T-helper 17 cell (primary cell): ENCODE results near the gene PAWR. TPM values are rescaled to one million over a fixed set of nuclear protein-coding genes. Genes with fewer than 3 reads are reported as not detected.

ENCODE experiments used
- ATAC-seq: fragments of 150-1000 bp; cut with Tn5 transposase; 2 replicates; pipeline ENCODE4 v1.10.0; 2021; ENCODE audit warnings: mild to moderate bottlenecking, moderate library complexity
- DNase-seq, 3 donors: peaks; one replicate each; pipeline versions ENCODE4 v3.0.0 to v3.0.0-alpha.2; 2020 to 2021
- H3K9me3 ChIP-seq: one replicate; pipeline ENCODE4 v1.7.0; 2013; ENCODE audit warnings: low read length, mild to moderate bottlenecking; ENCODE audit not compliant: control insufficient read depth, poor library complexity, severe bottlenecking
- H3K27ac Mint-ChIP-seq: one replicate; pipeline ENCODE4 v1.8.0; 2022; ENCODE audit warnings: mild to moderate bottlenecking, moderate library complexity, mixed read lengths
- H3K27me3 Mint-ChIP-seq: one replicate; pipeline ENCODE4 v1.8.0; 2022; ENCODE audit warnings: mixed read lengths
- H3K36me3 Mint-ChIP-seq: one replicate; pipeline ENCODE4 v1.8.0; 2022; ENCODE audit warnings: low read depth, mixed read lengths
- H3K4me1 Mint-ChIP-seq: one replicate; pipeline ENCODE4 v1.8.0; 2022; ENCODE audit warnings: mild to moderate bottlenecking, mixed read lengths
- H3K4me3 Mint-ChIP-seq: one replicate; pipeline ENCODE4 v1.8.0; 2022; ENCODE audit warnings: mild to moderate bottlenecking, moderate library complexity, mixed read lengths
- total RNA-seq, 4 donors: library from RNA in 2 of 4; stranded (reverse) in 2 of 4; gene quantifications; one replicate each; pipeline ENCODE4 v1.2.3 and lab custom pipeline; 2022 to 2026

PAWR gene, protein sequence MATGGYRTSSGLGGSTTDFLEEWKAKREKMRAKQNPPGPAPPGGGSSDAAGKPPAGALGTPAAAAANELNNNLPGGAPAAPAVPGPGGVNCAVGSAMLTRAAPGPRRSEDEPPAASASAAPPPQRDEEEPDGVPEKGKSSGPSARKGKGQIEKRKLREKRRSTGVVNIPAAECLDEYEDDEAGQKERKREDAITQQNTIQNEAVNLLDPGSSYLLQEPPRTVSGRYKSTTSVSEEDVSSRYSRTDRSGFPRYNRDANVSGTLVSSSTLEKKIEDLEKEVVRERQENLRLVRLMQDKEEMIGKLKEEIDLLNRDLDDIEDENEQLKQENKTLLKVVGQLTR
- total RNA-seq (1 to 10 TPM; 4.3 to 6.7 TPM), total RNA-seq (lab: John Stamatoyannopoulos, UW) (0.35 to 1.6 reads per million in 2 donors)

DNA sequence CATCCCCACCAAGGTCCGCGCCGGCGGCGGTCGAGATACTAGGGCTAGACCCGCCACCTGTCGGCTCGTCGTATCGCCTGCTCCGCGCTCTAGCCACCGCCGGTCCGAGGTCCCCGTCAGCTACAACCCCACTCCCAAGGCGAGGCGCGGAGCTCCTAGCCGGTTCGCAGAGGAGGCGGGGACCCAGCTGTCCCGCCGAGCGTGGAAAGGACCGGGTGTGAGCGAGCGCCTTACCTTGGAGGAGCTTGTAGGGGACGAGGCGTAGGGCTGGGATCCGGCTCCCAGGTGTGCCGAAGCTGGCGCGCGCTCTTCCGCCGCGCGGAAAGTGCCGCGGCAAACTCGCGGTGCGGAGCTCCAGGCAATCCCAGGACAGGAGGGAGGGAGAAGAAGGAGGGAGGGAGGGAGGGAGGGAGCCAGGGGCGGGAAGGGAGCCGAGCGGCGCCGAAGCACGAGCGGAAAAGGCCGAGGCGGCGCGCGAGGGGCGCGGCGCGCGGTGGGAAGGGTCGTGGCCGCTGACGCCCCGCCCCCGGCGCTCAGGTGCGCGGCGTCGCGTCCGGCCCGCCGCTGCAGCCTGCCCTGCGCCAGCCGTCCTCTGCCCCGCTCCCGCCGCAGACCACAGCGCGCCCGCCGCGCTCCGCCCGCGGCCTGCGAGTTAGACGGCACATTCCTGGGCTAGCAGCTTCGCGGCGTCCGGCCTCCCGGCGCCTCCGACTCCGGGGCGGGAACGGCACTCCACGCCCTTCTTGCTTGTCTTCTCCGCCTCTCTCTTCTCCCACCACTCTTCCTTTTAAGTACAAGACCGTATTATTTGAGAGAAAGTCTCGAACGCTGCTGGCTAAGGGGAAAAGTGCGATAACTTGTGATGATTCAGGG is at the start of gene PAWR:
TSS of gene PAWR (minus strand) at position 327 of the 873 bp plus-strand sequence. CDS start 720 bp downstream, outside the sequence.
- ATAC-seq (peak; percentile 49), DNase-seq (peak in 1 of 3 donors; percentile 13)
- Mint-ChIP-seq H3K4me1 (peaks cover 12% of the 10 kb centered on the region), H3K4me3 (peak within 1 kb of the TSS; percentile 87), H3K27me3 (peaks cover 52% of the 10 kb centered on the region), H3K36me3 (peaks cover 5% of the 10 kb centered on the region), H3K27ac (no peak within 1 kb of the TSS)
- H3K9me3 ChIP-seq = no peaks in the 10 kb centered on the region

DNA sequence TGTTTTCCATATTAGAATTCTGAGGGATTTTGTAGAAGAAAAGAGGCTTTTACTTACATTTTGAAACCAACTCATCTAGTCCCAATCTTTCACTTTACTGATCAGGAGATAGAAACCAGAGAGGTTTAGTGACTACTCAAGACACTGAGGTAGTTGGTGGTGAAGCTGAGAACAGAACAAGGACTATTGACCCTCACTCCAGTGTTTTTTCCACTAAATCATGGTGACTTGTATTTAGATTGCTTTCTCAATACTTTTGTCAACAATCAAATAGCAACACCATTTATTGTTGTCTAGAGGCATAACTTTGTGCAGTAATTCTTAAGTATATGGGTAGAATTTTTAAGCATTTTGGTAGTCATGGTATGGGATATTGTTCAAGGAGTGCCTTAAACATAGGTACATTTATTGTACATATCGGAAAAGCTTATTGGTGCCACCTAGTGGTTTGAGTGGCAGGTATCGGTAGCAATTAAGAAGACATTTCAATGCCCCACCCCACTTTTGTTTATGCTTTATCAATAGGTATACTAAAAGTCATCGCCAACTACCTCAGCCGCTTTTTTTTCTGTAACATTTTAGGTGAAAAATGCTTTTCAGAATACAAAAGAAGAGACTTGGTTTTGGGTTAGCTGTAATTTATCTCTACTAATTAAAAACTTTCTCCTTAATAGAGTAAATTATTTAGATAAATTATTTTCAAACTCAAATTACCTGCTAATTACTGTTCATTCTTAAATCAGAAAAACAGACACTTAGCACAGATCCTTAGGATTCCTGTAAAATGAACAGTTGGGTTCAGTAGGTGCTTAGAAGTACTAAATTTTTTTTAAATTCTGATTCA is 47.3 kb upstream of the PAWR start:
- Mint-ChIP-seq H3K27ac (no peak overlapping the region), H3K4me3 (no peak overlapping the region), H3K36me3 (no peaks in the 10 kb centered on the region), H3K27me3 (peaks cover 10% of the 10 kb centered on the region), H3K4me1 (no peaks in the 10 kb centered on the region)
- H3K9me3 ChIP-seq = no peaks in the 10 kb centered on the region
- ATAC-seq (peak; percentile 50), DNase-seq (no peak)

DNA sequence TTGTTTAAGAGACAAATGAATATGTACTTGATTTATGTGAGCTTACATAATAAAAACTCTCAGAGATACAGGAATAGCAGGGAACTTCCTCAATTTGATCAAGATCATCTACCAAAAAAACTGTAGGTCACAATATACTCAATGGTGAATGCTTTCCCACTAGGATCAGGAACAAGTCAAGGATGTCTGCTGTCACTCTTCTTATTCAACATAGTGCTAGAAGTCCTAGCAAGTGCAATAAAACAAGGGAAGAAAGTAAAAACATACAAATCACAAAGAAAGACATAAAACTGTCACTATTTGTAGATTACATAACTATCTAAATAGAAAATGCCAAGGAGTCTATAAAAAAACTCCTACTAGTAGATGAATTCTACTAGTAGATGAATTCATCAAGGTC is 41.9 kb upstream of the PAWR start:
- ATAC-seq (no peak), DNase-seq (no peak)
- H3K27me3 Mint-ChIP-seq = peaks cover 30% of the 10 kb centered on the region
- H3K27ac Mint-ChIP-seq = no peak overlapping the region
- no peaks in the 10 kb centered on the region for H3K4me1 Mint-ChIP-seq
- no peak overlapping the region for H3K4me3 Mint-ChIP-seq
- no peaks in the 10 kb centered on the region for H3K36me3 Mint-ChIP-seq
- no peaks in the 10 kb centered on the region for H3K9me3 ChIP-seq

DNA sequence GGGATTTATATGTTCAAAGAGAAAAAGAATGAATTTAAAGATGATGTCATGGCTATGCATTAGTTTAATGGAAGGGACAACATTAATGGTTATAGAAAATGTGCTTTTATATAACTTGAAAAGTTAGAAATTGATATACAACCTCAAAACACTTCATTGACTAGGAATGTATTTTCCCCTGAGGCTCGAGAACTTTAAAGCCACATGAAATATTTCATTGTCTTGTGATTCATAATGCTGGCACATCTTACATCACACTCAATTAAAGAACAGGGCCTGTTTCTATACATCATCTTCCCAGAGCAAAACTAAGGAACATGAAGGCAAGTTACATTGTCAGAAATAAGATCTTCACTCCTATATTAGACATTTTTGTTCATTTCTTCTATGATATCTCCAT is 35.2 kb upstream of the PAWR start:
- no peaks in the 10 kb centered on the region for H3K4me1 Mint-ChIP-seq
- H3K36me3 Mint-ChIP-seq = no peaks in the 10 kb centered on the region
- no peak overlapping the region for H3K4me3 Mint-ChIP-seq
- no peaks in the 10 kb centered on the region for H3K9me3 ChIP-seq
- H3K27me3 Mint-ChIP-seq = peaks cover 18% of the 10 kb centered on the region
- H3K27ac Mint-ChIP-seq = no peak overlapping the region
- ATAC-seq = no peak
- no peak for DNase-seq

DNA sequence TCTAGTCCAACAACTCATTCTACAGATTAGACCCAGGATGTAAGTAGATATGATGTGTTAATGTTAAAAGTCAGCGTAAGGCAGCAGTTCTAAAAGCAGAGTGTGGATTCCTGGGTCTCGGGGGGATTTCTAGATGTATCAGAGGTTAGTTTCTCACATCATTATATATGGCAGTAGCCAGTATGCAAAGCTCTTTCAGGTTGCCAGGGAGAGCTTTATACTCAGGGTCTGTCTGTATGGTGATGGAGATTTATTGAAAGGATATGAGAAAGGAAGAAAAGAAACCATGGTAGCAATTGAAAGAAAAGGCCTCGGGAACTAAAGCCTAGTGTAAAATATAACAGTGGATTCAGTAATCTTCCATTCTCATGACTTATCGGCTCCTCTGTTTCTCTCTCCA is 26.2 kb upstream of the PAWR start:
- H3K4me1 Mint-ChIP-seq = no peaks in the 10 kb centered on the region
- ATAC-seq (no peak), DNase-seq (no peak)
- no peaks in the 10 kb centered on the region for H3K9me3 ChIP-seq
- H3K36me3 Mint-ChIP-seq = no peaks in the 10 kb centered on the region
- no peak overlapping the region for H3K27ac Mint-ChIP-seq
- H3K4me3 Mint-ChIP-seq = no peak overlapping the region
- H3K27me3 Mint-ChIP-seq = peaks cover 34% of the 10 kb centered on the region

DNA sequence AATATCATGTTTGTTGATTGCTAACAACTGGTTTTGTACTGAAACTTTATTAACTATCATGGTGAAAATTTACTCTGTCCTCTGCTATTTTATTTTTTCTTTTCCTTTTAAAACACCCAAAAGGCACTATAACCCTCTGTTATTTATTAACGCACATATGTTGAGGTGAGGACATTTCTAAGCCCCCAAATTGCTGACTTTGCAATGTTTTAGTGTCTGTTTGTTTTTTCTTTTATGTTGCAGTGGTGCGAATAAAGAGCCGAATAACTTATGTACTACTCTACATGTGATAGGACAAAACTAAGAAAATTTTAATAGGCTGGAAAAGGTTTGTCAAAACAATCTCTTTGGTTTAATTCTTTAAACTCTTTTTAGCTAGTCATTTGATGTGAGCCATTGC is 24.5 kb upstream of the PAWR start:
- DNase-seq = no peak
- Mint-ChIP-seq H3K27ac (no peak overlapping the region), H3K4me1 (no peaks in the 10 kb centered on the region), H3K4me3 (no peak overlapping the region), H3K36me3 (no peaks in the 10 kb centered on the region), H3K27me3 (peaks cover 38% of the 10 kb centered on the region)
- no peaks in the 10 kb centered on the region for H3K9me3 ChIP-seq
- no peak for ATAC-seq

DNA sequence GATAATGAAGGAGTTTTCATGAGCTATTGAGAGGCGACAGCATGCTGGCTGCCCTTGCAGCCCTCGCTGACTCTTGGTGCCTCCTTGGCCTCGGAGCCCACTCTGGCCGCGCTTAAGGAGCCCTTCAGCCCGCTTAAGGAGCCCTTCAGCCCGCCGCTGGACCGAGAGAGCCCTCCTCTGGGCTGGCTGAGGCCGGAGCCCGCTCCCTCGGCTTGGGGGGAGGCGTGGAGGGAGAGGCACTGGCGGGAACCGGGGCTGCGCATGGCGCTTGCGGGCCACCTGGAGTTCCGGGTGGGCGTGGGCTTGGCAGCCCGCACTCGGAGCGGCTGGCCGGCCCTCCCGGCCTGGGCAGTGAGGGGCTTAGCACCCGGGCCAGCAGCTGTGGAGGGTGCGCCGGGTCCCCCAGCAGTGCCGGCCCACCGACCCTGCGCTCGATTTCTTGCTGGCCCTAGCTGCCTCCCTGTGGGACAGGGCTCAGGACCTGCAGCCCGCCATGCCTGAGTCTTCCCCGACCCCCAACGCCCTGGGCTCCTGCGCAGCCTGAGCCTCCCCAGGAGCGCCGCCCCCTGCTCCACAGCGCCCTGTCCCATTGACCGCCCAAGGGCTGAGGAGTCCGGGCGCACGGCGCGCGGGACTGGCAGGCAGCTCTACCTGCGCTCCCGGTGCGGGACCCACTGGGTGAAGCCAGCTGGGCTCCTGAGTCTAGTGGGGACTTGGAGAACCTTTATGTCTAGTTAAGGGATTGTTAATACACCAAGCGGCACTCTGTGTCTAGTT is 20.1 kb upstream of the PAWR start:
- no peaks in the 10 kb centered on the region for H3K4me1 Mint-ChIP-seq
- H3K27me3 Mint-ChIP-seq = peaks cover 20% of the 10 kb centered on the region
- ATAC-seq (no peak), DNase-seq (no peak)
- H3K27ac Mint-ChIP-seq = no peak overlapping the region
- no peak overlapping the region for H3K4me3 Mint-ChIP-seq
- H3K9me3 ChIP-seq = no peaks in the 10 kb centered on the region
- H3K36me3 Mint-ChIP-seq = no peaks in the 10 kb centered on the region

DNA sequence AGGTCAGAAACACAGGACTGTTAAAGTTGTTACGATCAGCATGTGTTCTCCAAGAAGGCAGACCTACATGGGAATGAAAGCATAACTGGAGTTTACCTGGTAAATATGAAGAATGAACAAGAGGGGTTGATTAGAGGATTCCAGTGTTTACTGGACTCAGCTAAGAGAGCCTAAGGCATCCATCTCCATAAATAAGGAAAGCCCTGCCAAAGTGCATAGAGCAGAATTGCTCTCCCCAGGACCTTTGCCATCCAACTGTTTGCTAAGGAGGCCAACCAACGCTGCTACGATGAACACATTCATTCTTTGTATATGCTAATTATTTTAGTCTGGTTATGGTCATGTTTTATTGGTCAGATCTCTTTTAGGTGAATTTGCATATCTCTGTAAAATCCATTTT is 17.1 kb upstream of the PAWR start:
- peaks cover 20% of the 10 kb centered on the region for H3K27me3 Mint-ChIP-seq
- ATAC-seq (no peak), DNase-seq (no peak)
- H3K4me1 Mint-ChIP-seq = no peaks in the 10 kb centered on the region
- H3K4me3 Mint-ChIP-seq = no peak overlapping the region
- H3K27ac Mint-ChIP-seq = no peak overlapping the region
- H3K9me3 ChIP-seq = no peaks in the 10 kb centered on the region
- no peaks in the 10 kb centered on the region for H3K36me3 Mint-ChIP-seq

DNA sequence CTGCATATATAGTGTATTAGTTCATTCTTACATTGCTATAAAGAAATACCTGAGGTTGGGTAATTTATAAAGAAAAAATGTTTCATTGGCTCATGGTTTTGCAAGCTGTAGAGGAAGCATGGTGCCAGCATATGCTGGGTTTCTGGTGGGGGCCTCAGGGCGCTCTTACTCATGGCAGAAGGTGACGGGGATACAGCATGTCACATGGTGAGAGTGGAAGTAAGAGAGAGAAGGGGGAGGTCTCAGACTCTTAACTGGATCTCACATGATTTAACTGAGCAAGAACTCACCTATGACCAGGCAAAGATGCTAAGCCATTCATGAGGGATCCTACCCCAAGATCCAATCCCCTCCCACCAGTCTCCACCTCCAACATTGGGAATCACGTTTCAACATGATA is 15.9 kb upstream of the PAWR start:
- DNase-seq = no peak
- Mint-ChIP-seq H3K4me1 (no peaks in the 10 kb centered on the region), H3K27ac (no peak overlapping the region)

DNA sequence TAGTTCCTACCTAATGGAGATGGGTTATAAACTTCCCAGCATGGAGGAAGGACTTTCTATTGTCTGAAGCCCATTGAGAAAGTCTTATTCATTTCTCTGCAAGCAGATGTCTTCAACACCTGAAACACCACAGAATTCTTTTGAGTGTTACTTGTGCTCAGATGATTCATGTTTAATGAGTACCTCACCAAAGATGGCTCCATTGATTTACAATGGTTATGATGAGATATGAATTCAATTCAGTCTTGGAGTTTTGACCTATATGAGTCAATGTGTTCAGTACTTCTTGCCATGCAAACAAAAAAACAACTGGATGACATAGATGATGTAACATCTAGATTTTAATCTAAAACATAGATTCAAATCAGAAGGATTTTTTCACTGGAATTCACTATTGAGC is 15.4 kb upstream of the PAWR start:
- Mint-ChIP-seq H3K27ac (no peak overlapping the region), H3K36me3 (no peaks in the 10 kb centered on the region), H3K4me3 (no peak overlapping the region), H3K4me1 (no peaks in the 10 kb centered on the region), H3K27me3 (peaks cover 7% of the 10 kb centered on the region)
- ATAC-seq = no peak
- no peaks in the 10 kb centered on the region for H3K9me3 ChIP-seq
- DNase-seq = no peak

More for the DNA sequence above, 15.9 kb upstream of the PAWR start:
- no peak for ATAC-seq
- H3K36me3 Mint-ChIP-seq = no peaks in the 10 kb centered on the region
- H3K4me3 Mint-ChIP-seq = no peak overlapping the region
- peaks cover 10% of the 10 kb centered on the region for H3K27me3 Mint-ChIP-seq
- H3K9me3 ChIP-seq = no peaks in the 10 kb centered on the region

DNA sequence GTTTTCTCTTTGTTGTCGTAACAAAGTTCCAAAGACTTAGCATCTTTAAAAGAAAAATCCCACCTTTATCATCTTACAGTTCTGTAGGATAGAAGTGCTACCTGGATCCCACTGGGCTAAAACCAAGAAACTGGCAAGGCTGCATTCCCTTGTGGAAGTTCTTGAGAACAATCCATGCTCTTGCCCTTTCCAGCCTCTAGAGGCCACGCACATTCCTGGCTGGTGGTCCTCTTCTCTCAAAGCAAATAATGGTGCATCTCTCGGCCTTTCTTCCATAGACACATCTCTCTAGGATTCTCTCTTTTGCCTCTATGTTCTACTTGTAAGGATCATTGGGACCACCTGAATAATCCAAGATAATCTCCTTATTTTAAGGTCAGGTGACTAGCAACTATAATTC is 8.2 kb upstream of the PAWR start:
- ATAC-seq = no peak
- H3K27ac Mint-ChIP-seq = no peak overlapping the region
- H3K27me3 Mint-ChIP-seq = peaks cover 23% of the 10 kb centered on the region
- no peaks in the 10 kb centered on the region for H3K4me1 Mint-ChIP-seq
- H3K36me3 Mint-ChIP-seq = peaks cover 5% of the 10 kb centered on the region
- no peaks in the 10 kb centered on the region for H3K9me3 ChIP-seq
- no peak for DNase-seq
- H3K4me3 Mint-ChIP-seq = no peak overlapping the region

DNA sequence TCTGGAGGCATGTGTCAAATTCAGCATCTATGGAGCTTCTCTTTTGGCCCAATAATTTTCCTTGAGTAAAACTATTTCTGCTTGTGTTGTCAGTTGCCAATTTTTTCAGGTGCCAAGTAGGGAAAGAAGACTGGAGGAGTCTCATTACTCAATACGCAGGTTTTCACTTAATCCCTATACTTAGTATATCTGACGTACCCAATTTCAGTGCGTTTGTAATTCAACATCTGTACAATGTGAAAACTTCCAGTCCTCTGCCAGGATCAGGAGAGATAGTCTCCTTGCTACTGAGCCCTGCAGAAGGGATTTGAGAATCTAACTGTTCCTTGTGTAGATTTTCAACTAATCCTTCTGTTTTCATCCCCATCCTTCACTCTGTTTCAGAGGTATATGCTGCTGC is 5.7 kb upstream of the PAWR start:
- ATAC-seq (no peak), DNase-seq (no peak)
- Mint-ChIP-seq H3K27ac (no peak overlapping the region), H3K4me3 (no peak overlapping the region), H3K36me3 (peaks cover 5% of the 10 kb centered on the region), H3K27me3 (peaks cover 47% of the 10 kb centered on the region), H3K4me1 (peaks cover under 1% of the 10 kb centered on the region)
- H3K9me3 ChIP-seq = no peaks in the 10 kb centered on the region
